ENCODE results near the gene MRPL3.

The MRPL3 gene

DNA sequence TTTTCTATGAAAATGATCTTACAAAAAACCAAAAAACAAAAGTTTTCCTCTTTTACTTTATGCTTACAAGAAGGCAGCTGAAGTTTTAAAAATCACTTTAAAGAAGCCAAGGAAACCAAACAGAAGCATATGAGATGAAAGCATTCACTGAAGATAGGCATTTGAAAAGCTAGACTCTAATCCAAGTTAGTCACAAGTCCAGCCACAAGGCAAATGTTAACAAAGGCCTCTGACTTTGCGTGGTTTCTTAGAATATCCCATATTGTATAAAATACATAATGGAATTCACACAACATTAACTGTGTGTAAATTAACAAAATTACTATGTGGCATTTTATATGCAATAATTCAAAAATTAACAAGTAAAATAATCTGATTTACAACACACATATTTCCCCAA, 17.7 kb downstream of the MRPL3 start:
- TF ChIP-seq, protein P1, sequence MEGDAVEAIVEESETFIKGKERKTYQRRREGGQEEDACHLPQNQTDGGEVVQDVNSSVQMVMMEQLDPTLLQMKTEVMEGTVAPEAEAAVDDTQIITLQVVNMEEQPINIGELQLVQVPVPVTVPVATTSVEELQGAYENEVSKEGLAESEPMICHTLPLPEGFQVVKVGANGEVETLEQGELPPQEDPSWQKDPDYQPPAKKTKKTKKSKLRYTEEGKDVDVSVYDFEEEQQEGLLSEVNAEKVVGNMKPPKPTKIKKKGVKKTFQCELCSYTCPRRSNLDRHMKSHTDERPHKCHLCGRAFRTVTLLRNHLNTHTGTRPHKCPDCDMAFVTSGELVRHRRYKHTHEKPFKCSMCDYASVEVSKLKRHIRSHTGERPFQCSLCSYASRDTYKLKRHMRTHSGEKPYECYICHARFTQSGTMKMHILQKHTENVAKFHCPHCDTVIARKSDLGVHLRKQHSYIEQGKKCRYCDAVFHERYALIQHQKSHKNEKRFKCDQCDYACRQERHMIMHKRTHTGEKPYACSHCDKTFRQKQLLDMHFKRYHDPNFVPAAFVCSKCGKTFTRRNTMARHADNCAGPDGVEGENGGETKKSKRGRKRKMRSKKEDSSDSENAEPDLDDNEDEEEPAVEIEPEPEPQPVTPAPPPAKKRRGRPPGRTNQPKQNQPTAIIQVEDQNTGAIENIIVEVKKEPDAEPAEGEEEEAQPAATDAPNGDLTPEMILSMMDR (IDR thresholded peaks at IDR 0.05; ENCODE audit: control insufficient read depth, insufficient read depth, low read depth, low read length, missing control alignments): no peak
- DNase-seq (ENCODE audit: low read depth): no peak
- no peak overlapping the region for H3K4me3 ChIP-seq (ENCODE audit: control insufficient read depth, low read depth, low read length)

DNA sequence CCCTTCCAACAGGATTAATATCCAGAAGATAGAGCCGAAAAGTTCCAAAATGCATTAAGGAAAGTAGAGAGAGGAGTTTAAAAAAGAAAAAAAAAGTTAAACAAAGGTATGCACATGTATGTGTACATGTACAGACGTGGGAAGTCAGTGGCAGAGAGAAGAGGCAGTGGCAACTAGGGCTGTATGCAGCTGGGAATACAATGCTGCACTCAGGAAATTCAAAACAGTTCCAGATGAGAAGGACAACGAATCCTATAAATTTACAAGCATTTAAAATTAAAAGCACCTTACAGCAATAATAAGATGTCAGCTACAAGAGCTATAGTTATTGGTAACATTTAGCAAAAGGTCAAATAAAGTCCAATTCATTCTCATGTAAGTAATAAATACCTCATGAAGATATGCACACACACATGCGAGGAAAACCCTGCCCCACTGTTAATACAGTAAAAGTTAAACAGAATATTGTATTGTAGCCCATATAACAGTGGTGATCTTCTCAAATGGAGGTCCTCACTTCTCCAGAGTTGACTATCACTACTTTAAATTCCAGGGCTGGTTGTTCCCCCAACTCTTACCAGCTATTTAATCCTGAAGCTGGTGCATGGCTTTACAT, 18.2 kb downstream of the MRPL3 start:
- no peak overlapping the region for H3K4me3 ChIP-seq (ENCODE audit: control insufficient read depth, low read depth, low read length)
- DNase-seq (ENCODE audit: low read depth): no peak
- TF ChIP-seq, protein P1 (IDR thresholded peaks at IDR 0.05; ENCODE audit: control insufficient read depth, insufficient read depth, low read depth, low read length, missing control alignments): no peak

DNA sequence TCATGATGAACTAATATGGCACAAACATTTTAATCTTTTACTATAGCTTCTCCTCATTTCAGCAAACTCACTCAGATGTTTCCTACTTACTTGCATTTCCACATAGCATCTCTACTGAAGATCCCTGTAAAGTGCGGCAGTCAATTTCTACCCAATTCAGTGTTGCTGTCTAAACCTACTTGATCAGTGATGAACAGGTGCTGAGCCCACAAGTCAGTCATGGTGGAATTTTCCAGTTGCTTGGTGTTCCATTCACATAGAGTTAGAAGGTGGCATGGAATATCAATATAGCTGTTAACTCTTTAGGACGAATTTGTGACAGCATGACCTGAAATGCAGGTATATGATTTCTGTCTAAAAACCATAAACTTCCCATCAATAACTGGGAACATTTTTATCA, 22.7 kb downstream of the MRPL3 start:
- TF ChIP-seq, protein P1 (IDR thresholded peaks at IDR 0.05; ENCODE audit: control insufficient read depth, insufficient read depth, low read depth, low read length, missing control alignments): no peak
- H3K4me3 ChIP-seq (ENCODE audit: control insufficient read depth, low read depth, low read length): no peak overlapping the region
- DNase-seq (ENCODE audit: low read depth): no peak

- no peak for DNase-seq (ENCODE audit: low read depth)
- TF ChIP-seq, protein P1 (IDR thresholded peaks at IDR 0.05; ENCODE audit: control insufficient read depth, insufficient read depth, low read depth, low read length, missing control alignments): no peak
- H3K4me3 ChIP-seq (ENCODE audit: control insufficient read depth, low read depth, low read length): no peak overlapping the region
Measured at GRCh38 chr3:131477813-131478212, 25.0 kb downstream of the MRPL3 start.

DNA sequence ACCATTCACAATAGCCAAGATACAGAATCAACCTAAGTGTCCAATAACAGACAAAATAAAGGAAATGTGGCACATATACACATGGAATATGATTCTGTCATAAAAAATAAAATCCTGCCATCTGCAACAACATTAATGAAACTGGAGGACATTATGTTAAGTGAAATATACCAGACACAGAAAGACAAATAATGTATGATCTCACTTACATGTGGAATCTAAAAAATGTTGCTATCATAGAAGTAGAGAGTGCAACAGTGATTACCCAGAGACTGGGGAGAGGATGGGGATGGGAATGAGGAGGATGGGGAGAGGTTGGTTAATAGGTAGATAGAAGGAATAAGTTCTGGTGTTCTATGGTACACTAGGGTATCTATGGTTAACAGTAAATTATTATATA, 28.7 kb downstream of the MRPL3 start:
- no peak overlapping the region for H3K4me3 ChIP-seq (ENCODE audit: control insufficient read depth, low read depth, low read length)
- no peak for DNase-seq (ENCODE audit: low read depth)
- TF ChIP-seq, protein P1 (IDR thresholded peaks at IDR 0.05; ENCODE audit: control insufficient read depth, insufficient read depth, low read depth, low read length, missing control alignments): no peak

DNA sequence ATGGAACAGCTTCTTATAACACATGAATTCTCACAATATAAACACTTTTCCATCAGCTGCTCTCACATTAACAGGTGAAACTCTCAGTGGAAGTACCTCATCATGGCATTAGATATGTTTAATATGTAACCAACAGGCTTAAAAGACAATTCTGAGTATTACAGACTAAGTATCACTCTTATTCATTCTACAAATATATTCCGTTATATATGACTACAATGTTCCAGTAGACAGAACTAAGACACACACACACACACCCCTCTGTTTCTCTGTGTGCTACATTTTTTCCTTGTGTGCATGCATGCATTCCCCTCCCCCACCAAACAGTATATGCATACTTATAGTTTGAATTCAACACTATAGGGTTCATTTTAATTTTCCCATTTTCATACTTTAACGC, 32.4 kb downstream of the MRPL3 start:
- H3K4me3 ChIP-seq (ENCODE audit: control insufficient read depth, low read depth, low read length): no peak overlapping the region
- DNase-seq (ENCODE audit: low read depth): no peak
- TF ChIP-seq, protein P1 (IDR thresholded peaks at IDR 0.05; ENCODE audit: control insufficient read depth, insufficient read depth, low read depth, low read length, missing control alignments): no peak

DNA sequence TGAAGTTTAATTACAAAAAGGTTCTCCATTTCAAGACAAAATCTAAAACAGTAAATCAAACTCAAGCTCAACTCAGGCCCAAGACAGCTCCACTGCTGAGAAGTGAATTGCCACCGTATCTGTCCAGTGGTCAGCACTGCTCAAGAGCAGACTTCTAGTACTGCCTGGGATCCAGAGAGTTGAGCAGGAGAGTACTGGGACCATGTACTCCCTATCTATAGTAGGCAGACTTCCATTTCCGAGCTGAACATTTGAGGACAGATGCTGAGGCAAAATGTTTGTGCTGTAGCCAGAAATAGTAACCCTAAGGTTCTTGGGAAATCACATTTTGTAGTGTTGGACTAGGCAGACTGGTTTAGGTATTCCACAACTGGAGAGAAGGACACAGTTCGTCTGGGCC, 44.1 kb downstream of the MRPL3 start:
- DNase-seq (ENCODE audit: low read depth): no peak
- no peak overlapping the region for H3K4me3 ChIP-seq (ENCODE audit: control insufficient read depth, low read depth, low read length)
- TF ChIP-seq, protein P1 (IDR thresholded peaks at IDR 0.05; ENCODE audit: control insufficient read depth, insufficient read depth, low read depth, low read length, missing control alignments): no peak

Measured in AG09309 (cell line).